ENCODE measurements around the gene RNASEH2A. TPM values are rescaled to one million over a fixed set of nuclear protein-coding genes. Genes with fewer than 3 reads are reported as not detected.

RNASEH2A gene
- total and polyA plus RNA-seq, 10 donors: 4.4 to 15.9 (median 11.7) TPM

DNA sequence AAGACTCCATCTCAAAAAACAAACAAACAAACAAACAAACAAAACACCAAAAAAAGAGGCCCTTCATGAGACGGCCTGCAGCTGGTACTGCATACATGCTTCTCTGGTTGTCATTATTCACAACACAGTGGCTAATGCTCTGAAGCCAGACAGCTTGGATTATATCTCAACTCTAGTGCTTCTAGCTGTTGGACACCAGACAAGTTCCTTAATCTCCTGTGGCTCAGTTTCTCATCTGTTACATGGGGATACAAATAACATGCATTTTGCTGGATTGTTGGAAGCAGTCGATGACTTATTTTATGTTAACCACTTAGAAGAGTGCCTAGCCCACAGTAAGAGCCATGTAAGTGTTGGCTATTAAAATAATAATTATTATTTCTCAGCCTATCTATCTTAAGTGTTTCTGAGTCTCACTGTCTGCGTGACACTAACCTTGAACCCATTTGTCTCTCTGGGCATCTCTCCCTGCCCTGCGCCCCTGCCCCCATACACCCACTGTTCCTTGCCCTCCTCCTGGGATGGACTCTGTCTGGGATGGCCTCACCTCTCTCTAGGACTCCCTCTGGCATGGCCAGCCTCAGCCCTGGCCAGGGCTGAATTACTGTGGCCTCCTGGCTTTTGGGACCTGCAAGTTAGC lies 18.2 kb upstream of the RNASEH2A start:
- no peak for DNase-seq
- Histone ChIP-seq H3K4me1 (peaks cover 52 to 81% (median 72%) of the 10 kb centered on the region in 6 donors), H3K36me3 (no peaks in the 10 kb centered on the region), H3K4me3 (peak overlapping the region; percentile 72 to 96 (median 88)), H3K27me3 (replicated peaks in 1 of 7) (peaks cover 0 to 5% (median 0%) of the 10 kb centered on the region in 7 donors), H3K27ac (peak overlapping the region; percentile 97 to 100 (median 100)), H3K9me3 (no peaks in the 10 kb centered on the region)
- intact Hi-C loops (cut with DNase I; ENCODE audit: low total_unique reads): no loop called here
- 40 to 65% (median 60%) methylated on average over 4 of the region's 4 CpGs for WGBS, 5 donors
- TF ChIP-seq, protein P1, sequence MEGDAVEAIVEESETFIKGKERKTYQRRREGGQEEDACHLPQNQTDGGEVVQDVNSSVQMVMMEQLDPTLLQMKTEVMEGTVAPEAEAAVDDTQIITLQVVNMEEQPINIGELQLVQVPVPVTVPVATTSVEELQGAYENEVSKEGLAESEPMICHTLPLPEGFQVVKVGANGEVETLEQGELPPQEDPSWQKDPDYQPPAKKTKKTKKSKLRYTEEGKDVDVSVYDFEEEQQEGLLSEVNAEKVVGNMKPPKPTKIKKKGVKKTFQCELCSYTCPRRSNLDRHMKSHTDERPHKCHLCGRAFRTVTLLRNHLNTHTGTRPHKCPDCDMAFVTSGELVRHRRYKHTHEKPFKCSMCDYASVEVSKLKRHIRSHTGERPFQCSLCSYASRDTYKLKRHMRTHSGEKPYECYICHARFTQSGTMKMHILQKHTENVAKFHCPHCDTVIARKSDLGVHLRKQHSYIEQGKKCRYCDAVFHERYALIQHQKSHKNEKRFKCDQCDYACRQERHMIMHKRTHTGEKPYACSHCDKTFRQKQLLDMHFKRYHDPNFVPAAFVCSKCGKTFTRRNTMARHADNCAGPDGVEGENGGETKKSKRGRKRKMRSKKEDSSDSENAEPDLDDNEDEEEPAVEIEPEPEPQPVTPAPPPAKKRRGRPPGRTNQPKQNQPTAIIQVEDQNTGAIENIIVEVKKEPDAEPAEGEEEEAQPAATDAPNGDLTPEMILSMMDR (IDR thresholded peaks at IDR 0.05 in 8 of 11, conservative IDR thresholded peaks at IDR 0.05 in 3 of 11): no peak
- no peak for TF ChIP-seq POLR2A (IDR thresholded peaks at IDR 0.05)
- TF ChIP-seq POLR2AphosphoS5 (IDR thresholded peaks at IDR 0.05): no peak

DNA sequence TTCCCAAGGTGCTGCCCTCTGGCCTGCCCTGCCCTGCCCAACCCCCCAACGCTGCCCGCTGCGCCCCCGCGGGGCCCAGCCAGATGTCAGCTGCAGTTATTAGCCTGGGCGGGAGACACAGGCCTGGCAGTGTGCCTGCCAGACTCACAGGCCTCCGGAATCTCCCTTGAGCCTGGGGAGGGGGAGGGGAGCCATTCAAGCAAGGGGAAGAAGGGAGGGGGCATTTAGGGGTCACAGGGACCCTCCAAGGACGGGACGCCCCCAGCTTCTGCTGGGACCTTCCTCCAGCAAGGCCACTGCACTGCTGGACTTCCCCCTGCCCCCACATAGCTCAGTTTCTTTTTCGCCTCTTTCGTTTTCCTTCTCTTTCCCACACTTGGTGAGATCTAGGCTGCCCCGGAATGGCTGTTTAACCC lies 17.7 kb upstream of the RNASEH2A start:
- Histone ChIP-seq H3K36me3 (no peaks in the 10 kb centered on the region), H3K4me3 (peak overlapping the region; percentile 72 to 96 (median 88)), H3K4me1 (peaks cover 47 to 77% (median 67%) of the 10 kb centered on the region in 6 donors), H3K27me3 (replicated peaks in 1 of 7) (peaks cover 0 to 5% (median 0%) of the 10 kb centered on the region in 7 donors), H3K9me3 (no peaks in the 10 kb centered on the region), H3K27ac (peak overlapping the region; percentile 97 to 100 (median 100))
- peak; percentile 92 for DNase-seq
- TF ChIP-seq, protein P1 (IDR thresholded peaks at IDR 0.05 in 8 of 11, conservative IDR thresholded peaks at IDR 0.05 in 3 of 11): no peak
- peak; percentile 59 to 80 (median 73) for TF ChIP-seq POLR2AphosphoS5 (IDR thresholded peaks at IDR 0.05)
- 0 to 5% (median 2%) methylated on average over 8 to 12 of the region's 12 CpGs for WGBS, 5 donors
- intact Hi-C loops (cut with DNase I; ENCODE audit: low total_unique reads): no loop called here

DNA sequence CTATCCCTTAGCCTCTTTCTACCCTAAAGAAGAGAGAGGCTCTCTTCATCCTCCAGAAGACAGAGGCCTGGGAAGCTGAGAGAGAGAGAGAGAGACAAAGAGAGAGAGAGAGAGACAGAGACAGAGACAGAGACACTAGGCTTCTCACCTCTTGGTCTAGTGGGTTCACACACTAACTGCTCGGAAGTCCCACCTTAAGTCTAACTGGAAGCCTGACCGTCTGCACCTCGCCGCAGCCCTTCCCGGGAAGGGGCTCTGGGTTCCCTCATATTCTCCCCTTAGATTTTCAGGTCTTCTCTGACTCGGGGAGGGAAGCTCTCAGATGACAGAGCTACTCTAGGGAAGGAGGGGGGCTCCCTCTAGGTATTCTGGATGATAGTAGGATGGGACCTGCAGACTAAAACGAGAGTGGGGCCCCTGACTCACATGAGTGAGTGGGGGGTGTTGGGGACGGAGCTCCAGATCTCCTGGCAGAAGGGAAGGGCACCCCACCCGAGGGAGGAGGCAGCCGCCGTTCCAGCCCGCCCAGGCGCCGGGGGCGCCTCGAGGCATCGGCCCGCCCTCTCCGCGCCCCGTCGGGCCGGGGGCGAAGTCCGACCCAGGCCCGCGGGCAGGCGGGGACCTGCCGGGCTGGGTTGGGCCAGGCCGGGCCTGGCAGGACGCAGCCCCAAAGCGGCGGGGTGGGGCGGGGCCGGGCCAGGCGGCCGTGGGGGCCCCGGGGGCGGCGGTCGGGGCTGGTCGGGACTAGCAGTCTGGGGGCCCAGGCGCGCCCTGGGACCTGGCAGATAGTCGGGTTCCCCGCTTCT lies 17.1 kb upstream of the RNASEH2A start:
- Histone ChIP-seq H3K36me3 (no peaks in the 10 kb centered on the region), H3K9me3 (no peaks in the 10 kb centered on the region), H3K4me1 (peaks cover 41 to 77% (median 67%) of the 10 kb centered on the region in 6 donors), H3K27me3 (replicated peaks in 1 of 7) (peaks cover 0 to 5% (median 0%) of the 10 kb centered on the region in 7 donors), H3K4me3 (peak overlapping the region; percentile 72 to 96 (median 88)), H3K27ac (peak overlapping the region; percentile 97 to 100 (median 100))
- 1 to 5% (median 1%) methylated on average over 24 to 46 of the region's 46 CpGs for WGBS, 5 donors
- intact Hi-C loops (cut with DNase I; ENCODE audit: low total_unique reads): no loop called here
- TF ChIP-seq POLR2AphosphoS5 (IDR thresholded peaks at IDR 0.05) (no peak), POLR2A (IDR thresholded peaks at IDR 0.05) (no peak)
- TF ChIP-seq, protein P1 (IDR thresholded peaks at IDR 0.05 in 8 of 11, conservative IDR thresholded peaks at IDR 0.05 in 3 of 11): no peak
- DNase-seq: no peak
